GM12801 (cell line): ENCODE data around the gene TNS3.

Experiments used
- CTCF ChIP-seq: IDR thresholded peaks from one replicate; pipeline ENCODE4 v1.5.1; 2011; ENCODE audit warnings: control low read depth; ENCODE audit not compliant: insufficient read length; ENCODE audit errors: extremely low read depth

The TNS3 gene

DNA sequence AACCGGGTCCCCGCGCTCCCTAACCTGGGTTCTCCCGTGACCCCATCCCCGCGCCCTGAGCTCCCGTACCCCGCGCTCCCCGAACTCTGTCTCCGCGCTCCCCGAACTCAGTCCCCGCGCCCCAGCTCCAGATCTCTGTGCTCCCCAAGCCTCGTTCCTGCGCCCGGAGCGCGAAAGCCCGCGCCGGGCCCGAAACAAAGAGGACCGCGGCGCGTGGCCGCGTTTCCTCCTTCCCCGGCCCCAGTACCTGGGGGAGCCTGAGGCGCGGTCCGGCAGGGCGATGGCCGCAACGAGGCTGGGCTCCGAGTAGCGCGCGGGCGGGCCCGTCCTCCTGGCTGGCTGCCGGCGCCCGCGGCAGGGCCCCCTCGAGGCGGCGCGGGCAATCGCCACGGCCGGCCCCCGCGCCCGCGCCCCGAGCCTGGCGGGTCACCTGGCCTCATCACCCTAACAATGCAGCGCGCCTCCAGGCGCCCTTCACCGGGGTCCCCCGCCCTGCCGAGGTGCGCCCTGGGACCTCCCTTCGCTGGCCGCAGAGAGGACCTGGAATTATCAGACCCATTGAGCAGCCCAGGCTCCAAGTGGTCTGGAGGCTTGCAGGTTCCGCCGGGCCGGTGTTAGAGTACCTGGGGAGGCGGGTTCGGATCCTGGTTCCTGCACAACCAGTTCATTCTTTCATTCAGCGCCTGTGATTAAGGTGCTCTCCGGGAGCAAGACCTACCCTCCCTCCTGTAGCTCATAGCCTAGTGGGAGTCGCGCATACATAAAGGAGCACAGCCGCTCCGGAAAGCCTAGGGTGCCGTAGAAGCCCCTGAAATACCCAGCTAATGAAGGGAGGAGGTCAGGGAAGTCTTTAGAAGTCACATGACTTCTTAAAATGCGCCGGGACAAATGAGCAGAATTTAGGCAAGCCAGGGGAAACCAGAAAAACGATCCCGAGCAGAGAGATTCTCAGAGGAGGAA, at the start of gene TNS3:
TNS3 (minus strand) TSS at position 308 of the 960 bp plus-strand sequence. CDS start 142,475 bp downstream, outside the sequence.
- TF ChIP-seq CTCF: no peak

DNA sequence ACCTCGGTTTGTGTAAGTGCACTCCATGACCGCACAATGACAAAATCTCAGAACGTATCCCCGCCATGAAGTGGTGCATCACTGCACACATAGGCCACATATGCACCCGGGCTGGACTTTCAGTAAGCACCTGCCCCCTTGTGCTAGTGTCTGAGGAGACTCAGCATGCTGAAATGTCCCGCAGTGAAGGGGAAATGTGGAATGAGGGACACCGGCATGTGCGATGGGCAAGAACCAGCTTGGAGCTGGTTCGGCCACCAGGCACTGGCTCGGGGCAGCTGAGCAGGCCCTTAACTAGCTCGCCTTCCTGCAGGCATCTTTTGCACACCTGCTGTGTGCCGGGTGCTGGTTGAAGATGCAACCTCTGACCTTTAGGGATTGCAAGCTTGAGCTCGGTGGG, 49.8 kb upstream of the TNS3 start:
- TF ChIP-seq CTCF: no peak

DNA sequence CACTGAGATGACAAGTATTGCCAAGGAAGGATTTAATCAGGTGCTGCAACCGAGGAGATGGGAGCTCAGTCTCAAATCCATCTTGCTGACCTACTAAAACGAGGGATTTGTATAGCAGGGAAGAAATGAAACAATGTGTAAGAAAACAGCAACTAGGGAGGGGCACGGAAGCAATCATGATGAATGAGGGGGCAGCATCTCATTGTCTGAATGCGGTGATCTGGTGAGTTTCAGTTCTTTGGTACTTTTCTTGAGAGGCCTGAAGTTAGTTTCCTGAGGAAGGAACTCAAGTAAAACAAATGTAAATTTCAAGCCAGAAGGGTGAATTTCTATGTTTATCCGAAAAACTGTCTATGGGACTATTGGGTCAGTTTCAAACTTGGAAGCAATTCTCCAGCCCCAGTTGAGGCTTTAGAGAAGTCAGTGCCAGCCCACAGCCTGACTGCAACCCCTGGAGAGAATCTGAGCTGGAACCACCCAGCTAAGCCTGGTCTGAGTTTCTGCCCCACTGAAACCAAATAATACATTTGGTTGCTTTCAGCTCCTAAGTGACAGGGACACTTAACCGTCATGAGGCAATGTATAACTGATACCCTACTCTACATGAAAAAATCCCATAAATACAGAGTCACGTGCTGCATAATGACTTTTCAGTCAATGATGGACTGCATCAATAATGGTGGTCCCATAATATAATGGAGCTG, 45.8 kb upstream of the TNS3 start:
- TF ChIP-seq CTCF: no peak

GRCh38 chr7:47625861-47626715, 44.2 kb upstream of the TNS3 start:
- TF ChIP-seq CTCF: no peak

GRCh38 chr7:47624689-47625088, 42.8 kb upstream of the TNS3 start:
- TF ChIP-seq CTCF: no peak

DNA sequence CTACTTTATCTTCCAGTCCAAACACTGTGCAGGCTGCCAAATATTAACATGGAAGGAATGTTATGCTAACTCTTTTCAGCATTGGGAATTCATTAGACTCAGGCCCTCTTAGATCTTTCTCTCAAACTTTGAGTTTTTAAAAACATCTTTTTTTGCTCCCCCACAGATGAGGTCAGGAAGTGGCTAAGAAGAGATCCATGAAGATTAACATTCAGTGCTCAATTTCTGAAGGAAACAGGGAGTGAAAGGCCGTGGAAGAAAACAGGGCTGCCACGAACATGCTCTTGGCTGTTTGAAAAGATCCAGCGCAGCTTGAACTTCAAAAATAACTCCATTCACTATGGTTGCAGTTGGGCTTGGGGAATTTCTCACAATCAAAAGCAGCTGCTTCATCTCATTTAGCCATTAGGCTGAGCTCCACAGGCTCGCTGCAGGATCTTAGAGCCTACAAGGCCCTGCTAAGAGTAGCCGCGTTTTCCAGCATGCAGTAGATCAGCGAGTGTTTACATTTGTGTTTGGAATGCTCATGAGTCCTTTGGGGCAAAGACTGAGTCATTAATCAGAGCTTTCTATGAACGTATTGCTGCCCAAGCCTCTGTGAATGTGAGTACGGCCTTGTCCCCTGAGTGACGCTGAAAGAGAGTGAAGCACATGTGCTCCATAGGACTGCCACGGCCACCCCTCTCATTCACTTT, 41.2 kb upstream of the TNS3 start:
- no peak for TF ChIP-seq CTCF
